Body of pancreas (tissue), 4 donors: ENCODE measurements around the gene ADRA1B.

Source experiments
- POLR2A ChIP-seq, 3 donors: fragments of 450-650 bp; IDR thresholded peaks; one replicate each; pipeline ENCODE4 v1.6.1; 2016; ENCODE audit warnings: antibody characterized with exemption in 3 of 3, mild to moderate bottlenecking in 2 of 3
- TF ChIP-seq, protein P1 (sequence below), 7 experiments: fragments of 450-650 bp in 4 of 7; fragments of 200-600 bp in 3 of 7; sonication (generic) in 3 of 7; IDR thresholded peaks; one replicate each; pipeline ENCODE4 v1.5.1; 2016 to 2019; ENCODE audit warnings: antibody characterized with exemption in 7 of 7

DNA sequence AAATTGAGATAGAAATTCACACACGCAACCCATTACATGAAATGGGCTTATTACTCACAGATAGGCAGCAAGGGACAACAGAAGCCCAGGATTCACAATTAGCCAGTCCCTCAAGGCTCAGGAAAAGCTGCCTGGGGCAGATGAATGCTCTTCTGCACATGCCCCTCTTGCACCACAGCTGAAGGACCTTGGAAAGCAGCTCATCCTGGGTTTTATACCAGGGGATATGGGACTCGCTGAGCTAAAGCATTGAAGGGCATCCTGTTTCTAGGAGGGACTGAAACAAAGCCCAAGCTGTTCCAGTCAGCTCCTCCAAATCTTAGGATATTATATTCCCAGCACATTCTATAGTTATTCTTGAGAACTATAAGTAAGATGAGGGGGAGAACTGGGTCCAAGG lies 76.9 kb downstream of the ADRA1B start:
- TF ChIP-seq, protein P1, sequence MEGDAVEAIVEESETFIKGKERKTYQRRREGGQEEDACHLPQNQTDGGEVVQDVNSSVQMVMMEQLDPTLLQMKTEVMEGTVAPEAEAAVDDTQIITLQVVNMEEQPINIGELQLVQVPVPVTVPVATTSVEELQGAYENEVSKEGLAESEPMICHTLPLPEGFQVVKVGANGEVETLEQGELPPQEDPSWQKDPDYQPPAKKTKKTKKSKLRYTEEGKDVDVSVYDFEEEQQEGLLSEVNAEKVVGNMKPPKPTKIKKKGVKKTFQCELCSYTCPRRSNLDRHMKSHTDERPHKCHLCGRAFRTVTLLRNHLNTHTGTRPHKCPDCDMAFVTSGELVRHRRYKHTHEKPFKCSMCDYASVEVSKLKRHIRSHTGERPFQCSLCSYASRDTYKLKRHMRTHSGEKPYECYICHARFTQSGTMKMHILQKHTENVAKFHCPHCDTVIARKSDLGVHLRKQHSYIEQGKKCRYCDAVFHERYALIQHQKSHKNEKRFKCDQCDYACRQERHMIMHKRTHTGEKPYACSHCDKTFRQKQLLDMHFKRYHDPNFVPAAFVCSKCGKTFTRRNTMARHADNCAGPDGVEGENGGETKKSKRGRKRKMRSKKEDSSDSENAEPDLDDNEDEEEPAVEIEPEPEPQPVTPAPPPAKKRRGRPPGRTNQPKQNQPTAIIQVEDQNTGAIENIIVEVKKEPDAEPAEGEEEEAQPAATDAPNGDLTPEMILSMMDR (IDR thresholded peaks at IDR 0.05) = no peak
- no peak for TF ChIP-seq POLR2A (IDR thresholded peaks at IDR 0.05)
